GM19099 (cell line): ENCODE data around the gene PCDH9.

ENCODE experiments used
- POLR2A ChIP-seq: IDR thresholded peaks from 3 replicates; pipeline ENCODE4 v1.6.1; 2011; ENCODE audit warnings: low read depth; ENCODE audit not compliant: insufficient read length; ENCODE audit errors: extremely low read depth

The PCDH9 gene, protein sequence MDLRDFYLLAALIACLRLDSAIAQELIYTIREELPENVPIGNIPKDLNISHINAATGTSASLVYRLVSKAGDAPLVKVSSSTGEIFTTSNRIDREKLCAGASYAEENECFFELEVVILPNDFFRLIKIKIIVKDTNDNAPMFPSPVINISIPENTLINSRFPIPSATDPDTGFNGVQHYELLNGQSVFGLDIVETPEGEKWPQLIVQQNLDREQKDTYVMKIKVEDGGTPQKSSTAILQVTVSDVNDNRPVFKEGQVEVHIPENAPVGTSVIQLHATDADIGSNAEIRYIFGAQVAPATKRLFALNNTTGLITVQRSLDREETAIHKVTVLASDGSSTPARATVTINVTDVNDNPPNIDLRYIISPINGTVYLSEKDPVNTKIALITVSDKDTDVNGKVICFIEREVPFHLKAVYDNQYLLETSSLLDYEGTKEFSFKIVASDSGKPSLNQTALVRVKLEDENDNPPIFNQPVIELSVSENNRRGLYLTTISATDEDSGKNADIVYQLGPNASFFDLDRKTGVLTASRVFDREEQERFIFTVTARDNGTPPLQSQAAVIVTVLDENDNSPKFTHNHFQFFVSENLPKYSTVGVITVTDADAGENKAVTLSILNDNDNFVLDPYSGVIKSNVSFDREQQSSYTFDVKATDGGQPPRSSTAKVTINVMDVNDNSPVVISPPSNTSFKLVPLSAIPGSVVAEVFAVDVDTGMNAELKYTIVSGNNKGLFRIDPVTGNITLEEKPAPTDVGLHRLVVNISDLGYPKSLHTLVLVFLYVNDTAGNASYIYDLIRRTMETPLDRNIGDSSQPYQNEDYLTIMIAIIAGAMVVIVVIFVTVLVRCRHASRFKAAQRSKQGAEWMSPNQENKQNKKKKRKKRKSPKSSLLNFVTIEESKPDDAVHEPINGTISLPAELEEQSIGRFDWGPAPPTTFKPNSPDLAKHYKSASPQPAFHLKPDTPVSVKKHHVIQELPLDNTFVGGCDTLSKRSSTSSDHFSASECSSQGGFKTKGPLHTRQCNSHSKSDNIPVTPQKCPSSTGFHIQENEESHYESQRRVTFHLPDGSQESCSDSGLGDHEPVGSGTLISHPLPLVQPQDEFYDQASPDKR (N-terminal part only)

GRCh38 chr13:67229481-67230403 is at the start of gene PCDH9:
Gene PCDH9, minus strand, starts transcription at chr13:67230336. Its CDS starts 1,896 bp downstream, at chr13:67228440.
- TF ChIP-seq POLR2A: no peak

GRCh38 chr13:67278235-67278634 is 48.1 kb upstream of the PCDH9 start:
- TF ChIP-seq POLR2A: no peak

DNA sequence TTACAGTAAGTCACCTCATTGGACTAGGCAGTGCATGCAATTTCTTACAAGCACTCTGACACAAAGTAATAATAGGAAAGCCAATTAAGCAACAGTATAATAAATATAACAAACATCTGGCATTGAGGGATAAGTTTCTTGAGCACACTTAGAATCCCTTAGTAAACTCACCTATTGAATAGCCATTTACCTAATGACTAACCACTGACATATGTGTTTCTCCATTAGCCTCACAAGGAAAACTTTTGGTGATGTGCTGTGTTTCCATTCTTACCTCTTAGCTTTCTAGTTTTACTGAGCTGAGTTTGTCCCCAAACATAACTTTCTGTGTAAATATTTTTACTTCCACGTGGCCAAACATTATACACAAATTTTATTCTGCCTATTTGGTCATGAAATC is 47.4 kb upstream of the PCDH9 start:
- no peak for TF ChIP-seq POLR2A

DNA sequence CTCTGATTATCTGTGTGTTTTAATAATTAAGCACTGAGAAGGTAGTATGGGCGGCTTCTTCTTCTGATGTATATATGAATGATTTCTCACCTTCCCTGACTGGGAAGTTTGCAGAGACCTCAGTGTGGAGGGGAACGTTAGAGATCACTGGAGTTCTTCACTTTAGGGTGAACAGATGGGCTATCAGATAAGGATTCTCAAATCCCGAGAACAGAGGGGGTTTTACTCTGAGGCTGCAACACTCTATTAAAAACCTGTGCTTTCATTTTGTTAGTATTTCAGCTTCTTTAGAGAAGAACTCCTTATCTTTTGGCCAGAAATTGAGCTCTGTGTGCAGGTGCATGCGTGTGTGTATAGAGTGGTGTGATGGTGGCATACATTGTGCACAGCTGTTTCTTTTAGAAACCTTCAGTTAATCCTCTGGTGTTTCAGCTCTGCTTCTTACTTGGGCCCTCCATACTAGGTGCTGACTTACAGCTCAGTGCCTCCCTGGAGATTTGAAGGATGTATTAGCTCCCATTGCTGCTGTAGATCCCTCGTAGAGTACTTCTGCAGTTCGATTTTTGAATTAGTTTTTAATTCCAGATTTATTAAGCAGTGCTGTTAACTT is 45.3 kb upstream of the PCDH9 start:
- no peak for TF ChIP-seq POLR2A

DNA sequence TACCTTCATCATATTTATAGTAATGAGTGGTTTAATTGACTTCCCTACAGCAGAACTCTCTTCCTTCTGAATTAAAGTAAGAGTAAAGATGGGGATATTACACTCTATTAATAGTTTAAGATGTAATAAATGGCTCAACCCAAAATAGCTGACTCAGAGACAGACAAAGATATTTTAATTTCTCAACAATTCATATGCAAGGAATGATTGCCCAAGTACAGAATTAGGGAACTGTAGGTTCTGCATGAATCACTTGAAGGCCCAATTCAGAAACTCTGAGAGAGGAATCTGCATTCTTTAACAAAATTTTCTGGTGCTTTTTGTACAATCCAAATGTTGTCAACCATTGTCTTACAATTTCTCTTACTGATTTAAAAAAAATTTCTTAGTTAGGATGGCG is 42.9 kb upstream of the PCDH9 start:
- no peak for TF ChIP-seq POLR2A

DNA sequence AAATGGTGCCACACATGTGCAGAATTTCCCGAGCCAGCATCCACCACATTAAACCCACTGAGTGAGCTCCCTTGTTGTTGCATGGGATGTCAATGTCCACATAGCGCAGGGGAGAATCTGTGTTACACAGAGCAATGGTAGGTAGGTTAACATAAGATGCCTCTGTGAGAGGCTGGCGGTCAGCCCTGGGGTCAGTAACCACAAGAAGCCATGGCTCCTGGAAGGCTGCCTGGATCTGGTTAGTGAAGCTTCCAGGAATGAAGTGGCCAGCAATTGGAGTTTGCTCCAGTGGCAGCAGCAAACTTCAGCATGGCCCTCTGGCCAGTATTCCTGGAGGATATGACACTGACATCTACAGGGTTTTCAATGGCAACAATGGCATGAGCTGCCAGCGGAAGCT is 37.0 kb upstream of the PCDH9 start:
- TF ChIP-seq POLR2A: no peak

DNA sequence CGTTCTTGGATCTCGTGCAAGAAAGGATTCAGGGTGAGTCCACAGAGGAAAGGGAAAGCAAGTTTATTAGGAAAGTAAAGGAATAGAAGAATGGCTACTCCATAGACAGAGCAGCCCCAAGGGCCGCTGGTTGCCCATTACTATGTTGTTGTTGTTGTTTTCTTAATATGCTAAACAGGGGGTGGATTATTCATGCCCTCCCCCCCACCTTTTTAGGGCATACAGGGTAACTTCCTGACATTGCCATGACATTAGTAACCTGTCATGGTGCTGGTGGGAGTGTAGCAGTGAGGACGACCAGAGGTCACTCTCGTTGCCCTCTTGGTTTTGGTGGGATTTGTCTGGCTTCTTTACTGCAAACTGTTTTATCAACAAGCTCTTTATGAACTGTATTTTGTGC is 29.1 kb upstream of the PCDH9 start:
- no peak for TF ChIP-seq POLR2A

DNA sequence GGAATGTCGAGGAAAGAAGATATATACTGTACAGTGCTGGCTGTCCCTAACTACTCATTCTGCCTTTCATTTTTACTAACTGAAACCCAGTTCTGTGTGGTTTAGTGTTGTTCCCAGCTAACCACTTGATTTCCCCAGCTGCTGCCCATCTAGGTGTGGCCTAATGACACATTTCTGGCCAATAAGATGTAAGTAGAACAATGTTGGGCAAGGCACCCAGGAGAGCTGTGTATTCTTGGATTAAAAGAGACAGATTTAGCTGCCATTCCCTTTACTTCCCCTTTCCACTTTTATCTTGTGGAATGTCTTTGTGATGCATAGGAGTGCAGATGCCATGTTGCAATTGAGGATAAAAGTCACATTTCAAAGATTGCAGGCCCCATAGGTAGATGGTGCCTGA is 28.3 kb upstream of the PCDH9 start:
- TF ChIP-seq POLR2A: no peak

- no peak for TF ChIP-seq POLR2A
These were observed 8.7 kb upstream of the PCDH9 start for GRCh38 chr13:67238861-67239260.

- no peak for TF ChIP-seq POLR2A
These were observed 8.2 kb upstream of the PCDH9 start for GRCh38 chr13:67238277-67238859.

GRCh38 chr13:67235265-67235664 is 5.1 kb upstream of the PCDH9 start:
- no peak for TF ChIP-seq POLR2A

DNA sequence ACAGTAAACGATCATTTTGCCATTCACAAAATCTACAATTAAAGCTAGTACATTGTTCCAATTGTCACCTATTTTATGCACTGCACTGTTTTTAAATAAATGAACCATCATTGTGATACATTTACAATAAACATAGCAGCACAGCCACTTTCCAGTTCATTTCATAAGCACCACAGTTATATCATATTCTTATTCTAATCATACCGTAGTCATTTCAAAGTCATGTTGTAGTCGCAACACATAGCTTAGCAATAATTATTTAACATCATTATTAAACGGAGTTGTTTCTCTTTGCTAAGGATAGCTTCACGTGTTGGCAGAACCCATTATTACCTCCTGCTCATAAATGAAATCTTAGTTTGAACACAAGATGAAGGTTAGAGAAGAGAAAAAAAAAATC is 2.2 kb upstream of the PCDH9 start:
- TF ChIP-seq POLR2A: no peak

- TF ChIP-seq POLR2A: no peak
These were observed 1.3 kb upstream of the PCDH9 start for GRCh38 chr13:67231289-67232000.

DNA sequence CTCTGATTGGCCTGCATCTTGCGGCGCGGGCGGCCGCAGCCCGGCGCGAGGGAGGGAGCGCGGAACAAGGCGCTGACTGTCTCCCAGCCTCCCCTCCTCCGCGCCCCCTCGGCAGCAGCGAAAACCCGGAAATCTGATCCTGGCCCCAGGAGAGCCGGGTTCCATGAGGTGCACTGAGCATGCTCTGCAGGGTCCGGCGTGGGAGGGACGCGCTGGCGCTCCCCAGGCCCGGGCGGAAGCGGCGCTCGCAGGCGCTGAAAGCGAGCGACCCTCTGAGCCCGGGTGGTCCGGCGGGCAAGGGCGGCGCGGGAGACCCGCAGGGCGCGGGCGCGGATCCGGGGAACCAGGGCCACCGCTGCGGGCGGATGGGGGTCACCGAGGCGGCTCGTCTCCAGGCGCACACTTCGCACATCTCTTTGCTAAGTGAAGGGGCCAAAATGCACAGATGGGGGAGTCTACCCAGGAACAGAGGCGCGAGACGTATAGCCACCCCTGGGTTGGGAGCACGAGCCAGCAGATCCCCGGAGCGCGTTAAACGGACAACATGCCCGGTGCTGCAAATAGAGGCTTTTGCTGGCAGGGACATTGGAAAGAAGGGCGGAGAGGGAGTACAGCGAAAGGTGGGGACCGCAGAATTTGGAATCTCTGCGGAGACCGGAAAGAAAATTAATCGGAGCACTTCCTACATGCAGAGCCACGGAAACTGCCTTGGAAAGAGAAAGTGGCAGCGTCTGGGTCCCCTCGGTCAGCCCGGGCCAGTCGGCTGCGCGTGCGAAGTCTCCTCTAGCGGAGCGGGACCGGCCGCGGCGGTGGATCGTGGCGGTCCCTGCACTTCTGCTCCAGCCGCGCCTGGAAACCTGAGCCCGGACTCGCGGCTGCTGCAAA is 510 bp upstream of the PCDH9 start:
- peak; percentile 47 for TF ChIP-seq POLR2A
